Activated B cell treated with CpG ODN at 0.5 μM for 24 hours (primary cell): ENCODE results near the gene TUSC2. TPM values are rescaled to one million over a fixed set of nuclear protein-coding genes. Genes with fewer than 3 reads are reported as not detected.

Experiments
- ATAC-seq: fragments of 200-7000 bp; cut with Tn5 transposase; one replicate; pipeline ENCODE4 v1.10.0; 2021; ENCODE audit warnings: low read depth, mild to moderate bottlenecking, moderate library complexity
- CTCF ChIA-PET: fragments of 350-600 bp; sonication (Branson Sonifier 250); formaldehyde crosslinking; loops from one replicate; lab custom pipeline; 2021; ENCODE audit warnings: antibody characterized with exemption; lab: Charles Lee
- POLR2A ChIA-PET: fragments of 350-600 bp; sonication (Branson Sonifier 250); formaldehyde crosslinking; loops from one replicate; lab custom pipeline; 2021; ENCODE audit warnings: antibody characterized with exemption; lab: Charles Lee
- DNase-seq: peaks from one replicate; pipeline ENCODE4 v3.0.0; 2022
- H3K27ac Mint-ChIP-seq: one replicate; pipeline ENCODE4 v1.8.0; 2020; ENCODE audit warnings: mixed read lengths
- H3K27me3 Mint-ChIP-seq: one replicate; pipeline ENCODE4 v1.8.0; 2021; ENCODE audit warnings: mixed read lengths
- H3K36me3 Mint-ChIP-seq: one replicate; pipeline ENCODE4 v1.8.0; 2021; ENCODE audit warnings: low read depth, mixed read lengths
- H3K4me1 Mint-ChIP-seq: one replicate; pipeline ENCODE4 v1.8.0; 2021; ENCODE audit warnings: mixed read lengths
- H3K4me3 Mint-ChIP-seq: one replicate; pipeline ENCODE4 v1.8.0; 2020; ENCODE audit warnings: mild to moderate bottlenecking, mixed read lengths
- H3K9me3 Mint-ChIP-seq: one replicate; pipeline ENCODE4 v1.8.0; 2020; ENCODE audit warnings: mixed read lengths
- CTCF ChIP-seq: fragments of 200-600 bp; IDR thresholded peaks from one replicate; pipeline ENCODE4 v1.8.0; 2022; ENCODE audit warnings: antibody characterized with exemption, mild to moderate bottlenecking
- intact Hi-C: fragments of 100-400 bp; cut with micrococcal nuclease; formaldehyde crosslinking; loops from one replicate; pipeline ENCODE4 v1.15.1; 2024
- total RNA-seq: library from RNA; stranded (reverse); gene quantifications from 2 replicates; pipeline ENCODE4 v1.2.3, GENCODE V29; 2022

The TUSC2 gene
- total RNA-seq, 1 donor from 2014 or later = 33.4 TPM

- H3K4me1 Mint-ChIP-seq = peaks cover 37% of the 10 kb centered on the region
Observed at GRCh38 chr3:50297384-50297775, 30.6 kb downstream of the TUSC2 start.

GRCh38 chr3:50296721-50297383, 31.2 kb downstream of the TUSC2 start:
- no peaks in the 10 kb centered on the region for H3K9me3 Mint-ChIP-seq
- ATAC-seq (no peak), DNase-seq (no peak)
- no peak for TF ChIP-seq CTCF
- H3K4me1 Mint-ChIP-seq = peaks cover 39% of the 10 kb centered on the region
- peaks cover 10% of the 10 kb centered on the region for H3K36me3 Mint-ChIP-seq
- H3K27ac Mint-ChIP-seq = no peak overlapping the region
- H3K27me3 Mint-ChIP-seq = no peaks in the 10 kb centered on the region
- intact Hi-C loops = loop anchor here (5.0 to 10.0 kb wide), 3 partner anchors 492 to 1272 kb away; partner anchors contain the start of genes APEH, IMPDH2, INKA1 and NDUFAF3
- no peak overlapping the region for H3K4me3 Mint-ChIP-seq
- POLR2A ChIA-PET = interaction anchor here (1.6 to 3.4 kb wide), 2 partner anchors 25 to 31 kb away, joined by 5 to 20 read pairs; partner anchors contain the start of genes HYAL2 and TUSC2
- CTCF ChIA-PET = no interaction called here

More at GRCh38 chr3:50297384-50297775, 30.6 kb downstream of the TUSC2 start:
- ATAC-seq (no peak), DNase-seq (no peak)
- intact Hi-C loops = loop anchor here (5.0 to 10.0 kb wide), 3 partner anchors 493 to 1273 kb away; partner anchors contain the start of genes APEH, IMPDH2, INKA1 and NDUFAF3
- Mint-ChIP-seq H3K4me3 (peak overlapping the region; percentile 98), H3K27me3 (no peaks in the 10 kb centered on the region), H3K36me3 (peaks cover 8% of the 10 kb centered on the region), H3K27ac (no peak overlapping the region), H3K9me3 (no peaks in the 10 kb centered on the region)
- ChIA-PET POLR2A (interaction anchor here (1.6 to 3.4 kb wide), 2 partner anchors 24 to 31 kb away, joined by 5 to 20 read pairs; partner anchors contain the start of genes HYAL2 and TUSC2), CTCF (no interaction called here)
- TF ChIP-seq CTCF = no peak

- ATAC-seq (no peak), DNase-seq (no peak)
- ChIA-PET POLR2A (interaction anchor here (0.5 kb wide), 1 partner anchor 1995 kb away, joined by 3 read pairs; the partner anchor contains the start of gene NME6), CTCF (no interaction called here)
- Mint-ChIP-seq H3K4me1 (peaks cover 46% of the 10 kb centered on the region), H3K9me3 (no peaks in the 10 kb centered on the region), H3K4me3 (no peak overlapping the region), H3K36me3 (peaks cover 13% of the 10 kb centered on the region), H3K27me3 (no peaks in the 10 kb centered on the region), H3K27ac (no peak overlapping the region)
- intact Hi-C loops = loop anchor here (5.0 to 10.0 kb wide), 3 partner anchors 491 to 1271 kb away; partner anchors contain the start of genes APEH, IMPDH2, INKA1 and NDUFAF3
- TF ChIP-seq CTCF = no peak
Observed at GRCh38 chr3:50295553-50296431, 32.2 kb downstream of the TUSC2 start.

- H3K36me3 Mint-ChIP-seq = peaks cover 21% of the 10 kb centered on the region
- H3K9me3 Mint-ChIP-seq = no peaks in the 10 kb centered on the region
- TF ChIP-seq CTCF = no peak
- DNase-seq = no peak
- no peak overlapping the region for H3K4me3 Mint-ChIP-seq
- H3K4me1 Mint-ChIP-seq = peaks cover 38% of the 10 kb centered on the region
- ChIA-PET CTCF (no interaction called here), POLR2A (interaction anchor here (0.5 to 1.6 kb wide), 2 partner anchors 43 to 1994 kb away, joined by 3 to 5 read pairs; partner anchors contain the start of gene NME6)
- intact Hi-C loops = loop anchor here (5.0 to 10.0 kb wide), 3 partner anchors 490 to 1270 kb away; partner anchors contain the start of genes APEH, IMPDH2, INKA1 and NDUFAF3
- H3K27me3 Mint-ChIP-seq = no peaks in the 10 kb centered on the region
- no peak for ATAC-seq
- no peak overlapping the region for H3K27ac Mint-ChIP-seq
Observed at GRCh38 chr3:50294492-50295403, 33.3 kb downstream of the TUSC2 start.
